ENCODE data around the gene NEU2. TPM values are rescaled to one million over a fixed set of nuclear protein-coding genes. Genes with fewer than 3 reads are reported as not detected.

Gene NEU2
- total and polyA plus RNA-seq, 2 of the 13 experiments (the other 11 are each of a cell fraction or from before 2014, with no cell fraction given), result not detected

- no peak for TF ChIP-seq ZHX2 (IDR thresholded peaks at IDR 0.05; ENCODE audit: low read depth)
- TF ChIP-seq ZHX2 (CRISPR knock-in tag; IDR thresholded peaks at IDR 0.05; ENCODE audit: borderline replicate concordance), result no peak
- peak; percentile 42; the same call in 1 of the 2 replicates for TF ChIP-seq ZNF160 (CRISPR knock-in tag; IDR thresholded peaks at IDR 0.05)
- no peak for TF ChIP-seq RORA (CRISPR knock-in tag; IDR thresholded peaks at IDR 0.05)
- no peak for TF ChIP-seq ZNF816 (CRISPR knock-in tag; IDR thresholded peaks at IDR 0.05; ENCODE audit: borderline replicate concordance)
- TF ChIP-seq CCDC6 (CRISPR knock-in tag; IDR thresholded peaks at IDR 0.05), result peak; percentile 56; the same call in 1 of the 2 replicates
- TF ChIP-seq RFX1 (IDR thresholded peaks at IDR 0.05), result peak; percentile 65; the same call in 1 of the 2 replicates
- TF ChIP-seq ZNF605 (CRISPR knock-in tag; IDR thresholded peaks at IDR 0.05), result peak; percentile 82
- TF ChIP-seq MED13 (CRISPR knock-in tag; IDR thresholded peaks at IDR 0.05), result no peak; the same call in 1 of the 2 replicates
- TF ChIP-seq CREBL2 (CRISPR knock-in tag; IDR thresholded peaks at IDR 0.05; ENCODE audit: borderline replicate concordance), result no peak
- peak; percentile 69; the same call in 1 of the 2 replicates for TF ChIP-seq KAT8 (CRISPR knock-in tag; IDR thresholded peaks at IDR 0.05)
- TF ChIP-seq ZNF652 (CRISPR knock-in tag; IDR thresholded peaks at IDR 0.05; ENCODE audit: borderline replicate concordance, low read depth), result no peak
- peak; percentile 28; the same call in 1 of the 2 replicates for TF ChIP-seq SMAD9 (CRISPR knock-in tag; IDR thresholded peaks at IDR 0.05)
- TF ChIP-seq FOXA3 (CRISPR knock-in tag; IDR thresholded peaks at IDR 0.05), result peak; percentile 91
Measured at GRCh38 chr2:233061591-233062450, 29.3 kb downstream of the NEU2 start (continued).

Measured in HepG2 (cell line).